ENCODE measurements around the gene FAM131A. TPM values are rescaled to one million over a fixed set of nuclear protein-coding genes. Genes with fewer than 3 reads are reported as not detected.

Gene FAM131A
- total and polyA plus RNA-seq, 2 donors (not counting 1 experiment from before 2014, with no cell fraction given): 11.7 to 13.4 TPM

GRCh38 chr3:184357248-184358123 is 20.1 kb downstream of the FAM131A start:
- Histone ChIP-seq H3K27me3 (replicated peaks in 1 of 4; ENCODE audit: control extremely low read depth in 1 of 4, control insufficient read depth in 3 of 4, insufficient read depth in 4 of 4, low read length in 3 of 4) (no peaks in the 10 kb centered on the region), H3K4me1 (ENCODE audit: control insufficient read depth in 2 of 2, insufficient read depth in 2 of 2, low read length in 2 of 2) (peaks cover 6 to 14% of the 10 kb centered on the region in 2 donors), H3K27ac (ENCODE audit: low read length in 2 of 2) (no peak overlapping the region), H3K9me3 (ENCODE audit: control extremely low read depth in 1 of 3, control insufficient read depth in 2 of 3, insufficient read depth in 1 of 3, low read length in 2 of 3) (no peaks in the 10 kb centered on the region), H3K4me3 (ENCODE audit: control extremely low read depth in 1 of 5, extremely low read depth in 1 of 5, insufficient read depth in 1 of 5, low read depth in 2 of 5, low read length in 4 of 5) (no peak overlapping the region), H3K36me3 (replicated peaks in 1 of 2; ENCODE audit: control extremely low read depth in 1 of 2, control insufficient read depth in 1 of 2, extremely low read depth in 1 of 2, insufficient read depth in 2 of 2, low read length in 1 of 2) (no peaks in the 10 kb centered on the region), H3K9ac (ENCODE audit: low read length) (no peak overlapping the region), H3K79me2 (ENCODE audit: control insufficient read depth, insufficient read depth, low read length) (peaks cover 5% of the 10 kb centered on the region), H4K20me1 (ENCODE audit: control insufficient read depth, insufficient read depth, low read length, poor library complexity, severe bottlenecking) (no peaks in the 10 kb centered on the region), H2AFZ (ENCODE audit: insufficient read depth, low read depth, low read length, poor library complexity, severe bottlenecking) (no peak overlapping the region), H3K4me2 (replicated peaks; ENCODE audit: low read depth, low read length, poor library complexity, severe bottlenecking) (no peak overlapping the region)
- TF ChIP-seq EZH2 (IDR thresholded peaks at IDR 0.05; ENCODE audit: borderline replicate concordance, insufficient read depth, low read depth, low read length, poor library complexity, severe bottlenecking) (no peak), CTCF (IDR thresholded peaks at IDR 0.05) (no peak)
- Mint-ChIP-seq H3K27ac (no peak overlapping the region), H3K27me3 (no peaks in the 10 kb centered on the region), H3K4me3 (no peak overlapping the region), H3K9me3 (ENCODE audit: insufficient read depth) (no peaks in the 10 kb centered on the region), H3K4me1 (peaks cover 3% of the 10 kb centered on the region)
- intact Hi-C loops (cut with micrococcal nuclease): no loop called here
- ChIA-PET POLR2A (no interaction called here), CTCF (no interaction called here)
- WGBS (ENCODE audit: insufficient coverage): 96% methylated on average over 21 of the region's 24 CpGs
- DNase-seq (no peak), ATAC-seq (ENCODE audit: low read depth) (no peak)

GRCh38 chr3:184358124-184358767 is 20.8 kb downstream of the FAM131A start:
- Histone ChIP-seq H2AFZ (ENCODE audit: insufficient read depth, low read depth, low read length, poor library complexity, severe bottlenecking) (no peak overlapping the region), H3K79me2 (ENCODE audit: control insufficient read depth, insufficient read depth, low read length) (peaks cover 5% of the 10 kb centered on the region), H3K9ac (ENCODE audit: low read length) (no peak overlapping the region), H3K27ac (ENCODE audit: low read length in 2 of 2) (no peak overlapping the region), H4K20me1 (ENCODE audit: control insufficient read depth, insufficient read depth, low read length, poor library complexity, severe bottlenecking) (no peaks in the 10 kb centered on the region), H3K27me3 (replicated peaks in 1 of 4; ENCODE audit: control extremely low read depth in 1 of 4, control insufficient read depth in 3 of 4, insufficient read depth in 4 of 4, low read length in 3 of 4) (no peaks in the 10 kb centered on the region), H3K36me3 (replicated peaks in 1 of 2; ENCODE audit: control extremely low read depth in 1 of 2, control insufficient read depth in 1 of 2, extremely low read depth in 1 of 2, insufficient read depth in 2 of 2, low read length in 1 of 2) (no peaks in the 10 kb centered on the region), H3K9me3 (ENCODE audit: control extremely low read depth in 1 of 3, control insufficient read depth in 2 of 3, insufficient read depth in 1 of 3, low read length in 2 of 3) (no peaks in the 10 kb centered on the region), H3K4me2 (replicated peaks; ENCODE audit: low read depth, low read length, poor library complexity, severe bottlenecking) (no peak overlapping the region), H3K4me3 (ENCODE audit: control extremely low read depth in 1 of 5, extremely low read depth in 1 of 5, insufficient read depth in 1 of 5, low read depth in 2 of 5, low read length in 4 of 5) (no peak overlapping the region), H3K4me1 (ENCODE audit: control insufficient read depth in 2 of 2, insufficient read depth in 2 of 2, low read length in 2 of 2) (peaks cover 6 to 14% of the 10 kb centered on the region in 2 donors)
- Mint-ChIP-seq H3K4me3 (peak overlapping the region; percentile 16), H3K27me3 (no peaks in the 10 kb centered on the region), H3K27ac (no peak overlapping the region), H3K9me3 (ENCODE audit: insufficient read depth) (no peaks in the 10 kb centered on the region), H3K4me1 (peaks cover 5% of the 10 kb centered on the region)
- TF ChIP-seq CTCF (IDR thresholded peaks at IDR 0.05) (no peak), EZH2 (IDR thresholded peaks at IDR 0.05; ENCODE audit: borderline replicate concordance, insufficient read depth, low read depth, low read length, poor library complexity, severe bottlenecking) (no peak)
- WGBS (ENCODE audit: insufficient coverage): 91% methylated on average over 9 of the region's 12 CpGs
- DNase-seq (no peak), ATAC-seq (ENCODE audit: low read depth) (no peak)
- POLR2A ChIA-PET: no interaction called here
- intact Hi-C loops (cut with micrococcal nuclease): no loop called here
- CTCF ChIA-PET: no interaction called here
